GM12878 (cell line): Measurements from ENCODE around the gene PUSL1. TPM values are rescaled to one million over a fixed set of nuclear protein-coding genes. Genes with fewer than 3 reads are reported as not detected.
A peak's percentile ranks its signal among the peaks of the same experiment; 100 is the strongest.

ENCODE experiments used
- ATAC-seq: fragments of 200-7000 bp; cut with Tn5 transposase; 3 replicates; pipeline ENCODE4 v1.9.1; 2020; ENCODE audit warnings: mild to moderate bottlenecking, moderate library complexity
- BruUV-seq: library from RNA; stranded (reverse); fragments of 400-500 nt; replicated peaks from 2 replicates; lab custom pipeline; 2021; lab: Mats Ljungman, UMichigan
- CTCF ChIA-PET: fragments of 300-600 bp; sonication (Branson Sonifier 250); formaldehyde crosslinking; extraction: SDS; loops from one replicate; lab custom pipeline; 2021; ENCODE audit warnings: inconsistent platforms; lab: Yijun Ruan, JAX
- POLR2A ChIA-PET: fragments of 350-600 bp; formaldehyde crosslinking; extraction: SDS; loops from one replicate; lab custom pipeline; 2021; ENCODE audit warnings: inconsistent platforms; lab: Charles Lee
- RAD21 ChIA-PET: fragments of 300-600 bp; sonication (Branson Sonifier 250); formaldehyde crosslinking; loops from one replicate; lab custom pipeline; 2023; ENCODE audit warnings: antibody characterized with exemption; ENCODE audit not compliant: unreplicated experiment; lab: Charles Lee
- SMC1A ChIA-PET: fragments of 300-600 bp; sonication (Branson Sonifier 250); formaldehyde crosslinking; loops from one replicate; lab custom pipeline; 2023; ENCODE audit not compliant: unreplicated experiment, uncharacterized antibody; lab: Charles Lee
- DNase-seq: peaks from one replicate; pipeline ENCODE4 v3.0.0-alpha.2; 2011; ENCODE audit warnings: low read depth, low spot score
- FAIRE-seq: peaks from 3 replicates; lab custom pipeline; 2011; peaks lifted over from hg19 to GRCh38; lab: Jason Lieb, UNC
- H2AFZ ChIP-seq: 2 replicates; pipeline ENCODE4 v1.6.0; 2011; ENCODE audit warnings: low read depth, low read length, control low read depth; ENCODE audit not compliant: control insufficient read depth
- H3K27ac ChIP-seq: 2 replicates; pipeline ENCODE4 v1.5.1; 2011; ENCODE audit warnings: control low read depth; ENCODE audit not compliant: control insufficient read depth, insufficient read depth
- H3K27me3 ChIP-seq, 2 experiments: replicated peaks in 1 of 2; 2 replicates each; pipeline versions ENCODE4 v1.6.0 to v1.6.1; 2011; ENCODE audit warnings: low read length in 1 of 2; ENCODE audit not compliant: control insufficient read depth in 2 of 2, insufficient read depth in 2 of 2
- H3K36me3 ChIP-seq, 2 experiments: 2 replicates each; pipeline ENCODE4 v1.5.1; 2011; ENCODE audit warnings: low read length in 1 of 2; ENCODE audit not compliant: control insufficient read depth in 2 of 2, insufficient read depth in 2 of 2
- H3K4me1 ChIP-seq: 2 replicates; pipeline ENCODE4 v1.6.1; 2011; ENCODE audit warnings: mild to moderate bottlenecking, low read length, moderate library complexity, mixed read lengths; ENCODE audit not compliant: control insufficient read depth, insufficient read depth
- H3K4me2 ChIP-seq: 2 replicates; pipeline ENCODE4 v1.6.0; 2011; ENCODE audit warnings: control low read depth; ENCODE audit not compliant: control insufficient read depth, insufficient read depth
- H3K4me3 ChIP-seq: fragments of 200-600 bp; sonication (generic); 2 replicates; pipeline ENCODE4 v1.5.1; 2016
- H3K79me2 ChIP-seq: 2 replicates; pipeline ENCODE4 v1.6.0; 2011; ENCODE audit warnings: low read length; ENCODE audit not compliant: control insufficient read depth, insufficient read depth
- H3K9ac ChIP-seq: 2 replicates; pipeline ENCODE4 v1.8.0; 2011; ENCODE audit warnings: low read length, control low read depth, mixed read lengths; ENCODE audit not compliant: control insufficient read depth, insufficient read depth
- H3K9me3 ChIP-seq: replicated peaks from 3 replicates; pipeline ENCODE4 v1.5.1; 2011; ENCODE audit warnings: mild to moderate bottlenecking, low read length; ENCODE audit not compliant: control insufficient read depth, insufficient read depth
- H4K20me1 ChIP-seq: 2 replicates; pipeline ENCODE4 v1.6.0; 2011; ENCODE audit not compliant: control insufficient read depth, insufficient read depth
- CEBPZ ChIP-seq: fragments of 150-350 bp; IDR thresholded peaks from 2 replicates; pipeline ENCODE4 v1.6.1; 2016; ENCODE audit warnings: low read depth, low read length
- POLR2A ChIP-seq: IDR thresholded peaks from 2 replicates; pipeline ENCODE4 v1.6.1; 2011; ENCODE audit warnings: low read depth, mild to moderate bottlenecking, low read length
- SMAD5 ChIP-seq: IDR thresholded peaks from 2 replicates; pipeline ENCODE4 v1.6.1; 2016; ENCODE audit warnings: antibody characterized with exemption, low read depth
- WGBS: methylation state at CpG from one replicate; pipeline ENCODE4 v1.1.6; 2016; ENCODE audit warnings: low lambda C conversion rate; ENCODE audit not compliant: insufficient replicate concordance, insufficient coverage; ENCODE audit errors: missing lambda C conversion rate; 5-methylcytosine and 5-hydroxymethylcytosine counted together
- in situ Hi-C: fragments of 300-500 bp; cut with MboI; formaldehyde crosslinking; loops from 9 replicates; pipeline ENCODE4 v1.14.3; 2018; ENCODE audit warnings: mixed read lengths
- intact Hi-C: fragments of 100-400 bp; cut with micrococcal nuclease; formaldehyde crosslinking; loops from one replicate; pipeline ENCODE4 v1.14.2; 2022; ENCODE audit not compliant: unreplicated experiment
- polyA plus RNA-seq, 11 experiments: library from polyadenylated mRNA; depleted of rRNA in 4 of 11; unstranded in 6 of 11; stranded (reverse) in 5 of 11; fragments of >200 nt; fragmentation: Nextera tagmentation in 4 of 11; fragmentation: Illumina TruSeq in 1 of 11; extraction: Ambion mirVana in 4 of 11; extraction: Trizol in 1 of 11; gene quantifications; 1 replicate in 1 of 11; 2 replicates in 10 of 11; pipeline versions ENCODE4 v1.2.1 to v1.2.3, GENCODE V29; 2011 to 2016; ENCODE audit warnings: inconsistent platforms in 2 of 11, missing spikeins in 2 of 11, low read depth in 1 of 11
- total RNA-seq, 4 experiments: library from RNA; depleted of rRNA in 3 of 4; stranded (reverse); fragments of >200 nt in 3 of 4; fragmentation: Illumina TruSeq in 1 of 4; extraction: Trizol in 1 of 4; gene quantifications; 2 replicates each; pipeline versions ENCODE4 v1.2.1 to v1.2.3, GENCODE V29; 2013 to 2021

The PUSL1 gene
- total and polyA plus RNA-seq, 10 of the 15 experiments (the other 5 are each of a cell fraction or from before 2014, with no cell fraction given): 0.16 to 28.4 (median 15.1) TPM

- Histone ChIP-seq H3K9me3 (no peaks in the 10 kb centered on the region), H4K20me1 (no peaks in the 10 kb centered on the region), H2AFZ (no peak overlapping the region), H3K36me3 (peaks cover 3 to 34% of the 10 kb centered on the region in 2 experiments; a peak in 3 of 4 replicates), H3K4me1 (peaks cover 16% of the 10 kb centered on the region), H3K9ac (no peak overlapping the region), H3K4me3 (no peak overlapping the region), H3K27me3 (no peaks in the 10 kb centered on the region)
- FAIRE-seq (no peak), ATAC-seq (no peak)
- ChIA-PET CTCF (no interaction called here), SMC1A (no interaction called here), RAD21 (no interaction called here), POLR2A (interaction anchor here (0.6 kb wide), 1 partner anchor 37 kb away, joined by 5 read pairs; the partner anchor contains the start of gene UBE2J2)
- in situ Hi-C loops (no loop called here), intact Hi-C loops (no loop called here)
- no TSS peak for BruUV-seq
- WGBS: 81% methylated on average over 19 of the region's 21 CpGs
- TF ChIP-seq POLR2A (peak; percentile 31; the same call in 1 of the 2 replicates), SMAD5 (no peak)
- TF ChIP-seq, all 136 proteins: peak for 1
- Histone ChIP-seq H3K27ac (no peak overlapping the region), H3K79me2 (peaks cover 24% of the 10 kb centered on the region), H3K4me2 (no peak overlapping the region)
- no peak for DNase-seq
These were observed 2.2 kb downstream of the PUSL1 start for GRCh38 chr1:1310476-1311053.

GRCh38 chr1:1311107-1312104, 3.0 kb downstream of the PUSL1 start:
- Histone ChIP-seq H2AFZ (no peak overlapping the region), H3K9ac (no peak overlapping the region), H3K4me2 (no peak overlapping the region), H3K27me3 (no peaks in the 10 kb centered on the region), H4K20me1 (no peaks in the 10 kb centered on the region), H3K4me1 (peaks cover 8% of the 10 kb centered on the region), H3K9me3 (no peaks in the 10 kb centered on the region), H3K4me3 (no peak overlapping the region), H3K79me2 (peaks cover 16% of the 10 kb centered on the region), H3K27ac (no peak overlapping the region), H3K36me3 (peaks cover 3 to 34% of the 10 kb centered on the region in 2 experiments; a peak in 3 of 4 replicates)
- SMC1A ChIA-PET: no interaction called here
- POLR2A ChIA-PET: interaction anchor here (0.6 kb wide), 1 partner anchor 38 kb away, joined by 5 read pairs; the partner anchor contains the start of gene UBE2J2
- ATAC-seq (no peak), DNase-seq (no peak), FAIRE-seq (no peak)
- TF ChIP-seq CEBPZ: no peak
- TF ChIP-seq POLR2A: peak; percentile 69
- CTCF ChIA-PET: no interaction called here
- in situ Hi-C loops: no loop called here
- no TSS peak for BruUV-seq
- intact Hi-C loops: no loop called here
- WGBS: 83% methylated on average over 13 of the region's 22 CpGs
- RAD21 ChIA-PET: no interaction called here
